GM10248 (cell line): ENCODE data around the gene DUSP8.

ENCODE experiments used
- CTCF ChIA-PET: fragments of 300-600 bp; sonication (Branson Sonifier 250); formaldehyde crosslinking; extraction: SDS; loops from one replicate; lab custom pipeline; 2021; ENCODE audit warnings: antibody characterized with exemption; lab: Yijun Ruan, JAX
- POLR2A ChIA-PET: fragments of 350-650 bp; sonication (Branson Sonifier 250); formaldehyde crosslinking; extraction: SDS; loops from one replicate; lab custom pipeline; 2020; ENCODE audit warnings: antibody characterized with exemption; lab: Yijun Ruan, JAX
- DNase-seq: peaks from one replicate; pipeline ENCODE4 v3.0.0; 2012; ENCODE audit errors: extremely low spot score
- CTCF ChIP-seq: IDR thresholded peaks from 2 replicates; pipeline ENCODE4 v1.5.1; 2012; ENCODE audit warnings: mild to moderate bottlenecking, low read depth; ENCODE audit errors: extremely low read depth, missing control alignments, control extremely low read depth

DUSP8 gene

GRCh38 chr11:1520663-1521267, 51.3 kb downstream of the DUSP8 start:
- CTCF ChIA-PET, result interaction anchor here (1.0 to 1.9 kb wide), 2 partner anchors 11 to 54 kb away, joined by 3 to 9 read pairs; no protein-coding TSS in a partner anchor
- no peak for DNase-seq
- TF ChIP-seq CTCF, result no peak
- POLR2A ChIA-PET, result no interaction called here

- TF ChIP-seq CTCF, result no peak
- no peak for DNase-seq
- POLR2A ChIA-PET, result no interaction called here
- CTCF ChIA-PET, result interaction anchor here (0.7 kb wide), 1 partner anchor 40 kb away, joined by 3 read pairs; no protein-coding TSS in a partner anchor
Observed at GRCh38 chr11:1520209-1520662, 51.8 kb downstream of the DUSP8 start.

- no peak for DNase-seq
- CTCF ChIA-PET, result interaction anchor here (0.7 kb wide), 1 partner anchor 40 kb away, joined by 3 read pairs; no protein-coding TSS in a partner anchor
- TF ChIP-seq CTCF, result no peak
- POLR2A ChIA-PET, result no interaction called here
Observed at GRCh38 chr11:1519028-1520010, 52.8 kb downstream of the DUSP8 start.

- TF ChIP-seq CTCF, result no peak
- no peak for DNase-seq
- CTCF ChIA-PET, result interaction anchor here (1.2 kb wide), 1 partner anchor 12 kb away, joined by 3 read pairs; no protein-coding TSS in a partner anchor
- POLR2A ChIA-PET, result no interaction called here
Observed at GRCh38 chr11:1518301-1518700, 53.8 kb downstream of the DUSP8 start.

- no peak for DNase-seq
- no peak for TF ChIP-seq CTCF
- CTCF ChIA-PET, result interaction anchor here (1.2 kb wide), 1 partner anchor 13 kb away, joined by 3 read pairs; no protein-coding TSS in a partner anchor
- POLR2A ChIA-PET, result no interaction called here
Observed at GRCh38 chr11:1517117-1518005, 54.7 kb downstream of the DUSP8 start.
